Nephron progenitor cell (in vitro differentiated cells): ENCODE results near the gene APOL3.

ENCODE experiments used
- DNase-seq: peaks from one replicate; pipeline ENCODE4 v3.0.0; 2021
- H3K27ac Mint-ChIP-seq: 2 replicates; pipeline ENCODE4 v1.8.0; 2021; ENCODE audit warnings: mild to moderate bottlenecking, moderate library complexity, mixed read lengths
- H3K27me3 Mint-ChIP-seq: 2 replicates; pipeline ENCODE4 v1.8.0; 2021; ENCODE audit warnings: mild to moderate bottlenecking, low read depth, mixed read lengths; ENCODE audit not compliant: poor library complexity
- H3K36me3 Mint-ChIP-seq: 2 replicates; pipeline ENCODE4 v1.8.0; 2021; ENCODE audit warnings: low read depth, mixed read lengths
- H3K4me1 Mint-ChIP-seq: 2 replicates; pipeline ENCODE4 v1.8.0; 2021; ENCODE audit warnings: mixed read lengths
- H3K4me3 Mint-ChIP-seq: 2 replicates; pipeline ENCODE4 v1.8.0; 2021; ENCODE audit warnings: mild to moderate bottlenecking, moderate library complexity, mixed read lengths
- H3K9me3 Mint-ChIP-seq: 2 replicates; pipeline ENCODE4 v1.8.0; 2021; ENCODE audit warnings: mild to moderate bottlenecking, moderate library complexity, mixed read lengths
- CTCF ChIP-seq: fragments of 200-600 bp; sonication (generic); IDR thresholded peaks from 2 replicates; pipeline ENCODE4 v1.5.0; 2021; ENCODE audit warnings: antibody characterized with exemption

The APOL3 gene

GRCh38 chr22:36198536-36198935 is 38.0 kb upstream of the APOL3 start:
- H3K4me3 Mint-ChIP-seq, result peak overlapping the region; percentile 68
- no peaks in the 10 kb centered on the region for H3K9me3 Mint-ChIP-seq
- peak overlapping the region; percentile 88 for H3K27ac Mint-ChIP-seq
- peaks cover 77% of the 10 kb centered on the region for H3K4me1 Mint-ChIP-seq
- H3K27me3 Mint-ChIP-seq, result peaks cover 6% of the 10 kb centered on the region
- H3K36me3 Mint-ChIP-seq, result no peaks in the 10 kb centered on the region
- TF ChIP-seq CTCF, result no peak
- DNase-seq, result no peak

GRCh38 chr22:36197514-36198146 is 37.1 kb upstream of the APOL3 start:
- no peak for DNase-seq
- H3K4me3 Mint-ChIP-seq, result peak overlapping the region; percentile 68
- TF ChIP-seq CTCF, result no peak

GRCh38 chr22:36197065-36197440 is 36.5 kb upstream of the APOL3 start:
- H3K36me3 Mint-ChIP-seq, result no peaks in the 10 kb centered on the region

More at GRCh38 chr22:36197514-36198146, 37.1 kb upstream of the APOL3 start:
- peaks cover 70% of the 10 kb centered on the region for H3K4me1 Mint-ChIP-seq
- no peaks in the 10 kb centered on the region for H3K9me3 Mint-ChIP-seq
- no peaks in the 10 kb centered on the region for H3K36me3 Mint-ChIP-seq
- H3K27ac Mint-ChIP-seq, result peak overlapping the region; percentile 88
- H3K27me3 Mint-ChIP-seq, result peaks cover 6% of the 10 kb centered on the region

GRCh38 chr22:36196254-36197064 is 35.9 kb upstream of the APOL3 start:
- Mint-ChIP-seq H3K27me3 (peaks cover 9% of the 10 kb centered on the region), H3K4me3 (peak overlapping the region; percentile 68), H3K4me1 (peaks cover 64% of the 10 kb centered on the region), H3K36me3 (no peaks in the 10 kb centered on the region), H3K27ac (peak overlapping the region; percentile 88), H3K9me3 (no peaks in the 10 kb centered on the region)
- no peak for DNase-seq
- no peak for TF ChIP-seq CTCF

More at GRCh38 chr22:36197065-36197440, 36.5 kb upstream of the APOL3 start:
- H3K9me3 Mint-ChIP-seq, result no peaks in the 10 kb centered on the region
- H3K4me3 Mint-ChIP-seq, result peak overlapping the region; percentile 68
- DNase-seq, result peak; percentile 81
- peaks cover 9% of the 10 kb centered on the region for H3K27me3 Mint-ChIP-seq
- H3K27ac Mint-ChIP-seq, result peak overlapping the region; percentile 88
- TF ChIP-seq CTCF, result no peak
- H3K4me1 Mint-ChIP-seq, result peaks cover 66% of the 10 kb centered on the region

GRCh38 chr22:36194971-36195370 is 34.4 kb upstream of the APOL3 start:
- Mint-ChIP-seq H3K36me3 (no peaks in the 10 kb centered on the region), H3K27ac (no peak overlapping the region), H3K9me3 (no peaks in the 10 kb centered on the region), H3K4me3 (no peak overlapping the region), H3K27me3 (peaks cover 13% of the 10 kb centered on the region), H3K4me1 (peaks cover 56% of the 10 kb centered on the region)
- peak; percentile 48 for DNase-seq
- peak; percentile 77 for TF ChIP-seq CTCF
